Thymus (tissue), 11 donors: ENCODE results near the gene NEO1. TPM values are rescaled to one million over a fixed set of nuclear protein-coding genes. Genes with fewer than 3 reads are reported as not detected.

Experiments used
- DNase-seq, 9 donors: peaks; one replicate each; pipeline ENCODE4 v3.0.0-alpha.2; 2013; ENCODE audit warnings: low spot score in 9 of 9, low read depth in 6 of 9, missing footprints in 1 of 9
- H3K27ac ChIP-seq, 2 donors: one replicate each; pipeline ENCODE4 v1.5.1; 2013; ENCODE audit warnings: control low read depth in 1 of 2, low read depth in 1 of 2, low read length in 1 of 2, mild to moderate bottlenecking in 1 of 2, moderate library complexity in 1 of 2
- H3K27me3 ChIP-seq, 2 donors: one replicate each; pipeline ENCODE4 v1.5.1; 2013; ENCODE audit warnings: low read length in 1 of 2; ENCODE audit not compliant: control insufficient read depth in 2 of 2, insufficient read depth in 1 of 2
- H3K36me3 ChIP-seq, 2 donors: one replicate each; pipeline ENCODE4 v1.5.1; 2013; ENCODE audit warnings: low read length in 1 of 2, mild to moderate bottlenecking in 1 of 2, moderate library complexity in 1 of 2; ENCODE audit not compliant: control insufficient read depth in 2 of 2, insufficient read depth in 2 of 2
- H3K4me1 ChIP-seq, 2 donors: one replicate each; pipeline ENCODE4 v1.5.1; 2013; ENCODE audit warnings: low read length in 2 of 2; ENCODE audit not compliant: control insufficient read depth in 2 of 2, insufficient read depth in 2 of 2
- H3K4me3 ChIP-seq, 2 donors: one replicate each; pipeline ENCODE4 v1.5.1; 2013; ENCODE audit warnings: low read length in 2 of 2, control low read depth in 1 of 2, mild to moderate bottlenecking in 1 of 2
- H3K9me3 ChIP-seq, 2 donors: one replicate each; pipeline ENCODE4 v1.5.1; 2013; ENCODE audit warnings: low read length in 1 of 2, mild to moderate bottlenecking in 1 of 2; ENCODE audit not compliant: control insufficient read depth in 2 of 2, insufficient read depth in 1 of 2
- WGBS: extraction: QIAGEN DNeasy Blood & Tissue Kit; methylation state at CpG from one replicate; pipeline ENCODE4 v1.1.7; 2013; 5-methylcytosine and 5-hydroxymethylcytosine counted together
- polyA plus RNA-seq: library from polyadenylated mRNA; stranded (reverse); fragments of 200-250 nt; gene quantifications from one replicate; pipeline ENCODE4 v1.2.3, GENCODE V29; 2013
- total RNA-seq: library from RNA; stranded (reverse); fragments of 120-200 nt; gene quantifications from one replicate; pipeline ENCODE4 v1.2.4, GENCODE V29; 2013
- donor health status: healthy.

The NEO1 gene
- total and polyA plus RNA-seq, 2 donors: 4.4 to 6.1 TPM

DNA sequence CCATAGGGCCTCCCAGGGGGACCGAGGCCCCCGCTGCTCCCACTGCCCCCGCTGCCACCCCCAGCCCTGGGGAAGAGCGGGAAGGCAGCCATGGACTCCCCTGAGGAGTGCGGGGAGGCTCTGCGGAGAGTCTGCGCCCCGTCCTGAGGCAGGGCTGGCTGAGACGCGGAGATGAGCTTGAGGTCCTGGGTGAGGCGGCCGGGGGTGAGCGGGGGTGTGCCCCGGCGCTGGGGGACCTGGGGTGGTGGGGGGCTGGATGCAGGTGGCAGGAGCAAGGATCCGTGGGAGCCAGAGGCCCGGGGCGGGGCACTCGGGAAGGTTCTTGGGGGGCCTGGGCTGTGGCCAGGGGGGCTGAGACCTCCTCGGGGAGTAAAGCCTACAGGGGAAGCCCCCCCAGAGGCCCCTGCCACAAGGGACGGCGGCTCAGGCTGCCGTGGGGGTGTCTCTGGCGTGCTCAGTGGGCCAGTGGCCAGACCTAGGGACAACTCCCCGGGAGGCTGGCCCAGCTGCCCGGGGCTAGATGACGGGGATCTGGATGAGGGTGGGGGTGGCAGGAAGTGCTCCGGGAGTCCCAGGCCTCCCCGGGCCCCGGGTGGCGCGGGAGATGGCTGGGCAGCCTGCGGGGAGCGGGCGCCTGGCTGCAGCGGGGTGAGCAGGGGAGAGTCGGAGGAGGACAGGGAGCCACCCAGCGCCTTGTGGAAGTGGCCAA is 270.6 kb downstream of the NEO1 start:
- 91% methylated on average over 38 of the region's 38 CpGs for WGBS
- Histone ChIP-seq H3K4me1 (no peaks in the 10 kb centered on the region), H3K27me3 (peaks cover 9 to 22% of the 10 kb centered on the region in 2 donors), H3K36me3 (no peaks in the 10 kb centered on the region), H3K4me3 (no peak overlapping the region), H3K9me3 (no peaks in the 10 kb centered on the region), H3K27ac (no peak overlapping the region)
- DNase-seq: no peak

GRCh38 chr15:73323374-73323955 is 271.2 kb downstream of the NEO1 start:
- no peaks in the 10 kb centered on the region for H3K36me3 ChIP-seq
- DNase-seq: no peak
- H3K9me3 ChIP-seq: no peaks in the 10 kb centered on the region
- no peaks in the 10 kb centered on the region for H3K4me1 ChIP-seq
- no peak overlapping the region for H3K27ac ChIP-seq
- no peak overlapping the region for H3K4me3 ChIP-seq
- WGBS: 96% methylated on average over 30 of the region's 30 CpGs
- H3K27me3 ChIP-seq: peaks cover 9 to 16% of the 10 kb centered on the region in 2 donors

DNA sequence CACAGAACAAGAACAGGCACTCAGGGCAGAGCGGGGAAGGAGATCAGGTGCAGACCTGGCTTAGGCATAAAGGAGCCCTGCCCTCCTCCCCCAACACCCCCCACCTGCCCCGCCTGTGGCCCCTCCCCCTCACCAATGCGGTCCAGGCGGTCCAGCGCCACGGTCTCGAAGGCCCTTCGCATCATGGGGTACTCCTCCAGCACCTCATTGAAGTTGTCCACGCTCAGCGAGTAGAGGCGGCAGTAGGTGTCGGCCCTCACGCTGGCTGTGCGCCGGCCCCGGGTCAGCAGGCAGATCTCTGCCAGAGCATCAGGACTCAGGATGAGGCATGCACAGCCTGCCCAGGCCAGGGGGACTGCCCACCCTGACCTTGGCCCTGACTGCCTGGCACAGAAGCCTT is 271.7 kb downstream of the NEO1 start:
- no peak for DNase-seq
- no peaks in the 10 kb centered on the region for H3K9me3 ChIP-seq
- WGBS: 97% methylated on average over 16 of the region's 16 CpGs
- peaks cover 5 to 11% of the 10 kb centered on the region in 2 donors for H3K27me3 ChIP-seq
- H3K4me1 ChIP-seq: no peaks in the 10 kb centered on the region
- H3K27ac ChIP-seq: no peak overlapping the region
- no peaks in the 10 kb centered on the region for H3K36me3 ChIP-seq
- H3K4me3 ChIP-seq: no peak overlapping the region

- Histone ChIP-seq H3K4me1 (no peaks in the 10 kb centered on the region), H3K36me3 (no peaks in the 10 kb centered on the region), H3K9me3 (no peaks in the 10 kb centered on the region), H3K27ac (no peak overlapping the region), H3K4me3 (no peak overlapping the region), H3K27me3 (peaks cover under 1 to 4% of the 10 kb centered on the region in 2 donors)
- WGBS: 98% methylated on average over 16 of the region's 16 CpGs
- DNase-seq: no peak
Measured at GRCh38 chr15:73324496-73325170, 272.4 kb downstream of the NEO1 start.

GRCh38 chr15:73325191-73325861 is 273.1 kb downstream of the NEO1 start:
- no peak overlapping the region for H3K4me3 ChIP-seq
- no peaks in the 10 kb centered on the region for H3K27me3 ChIP-seq
- H3K36me3 ChIP-seq: no peaks in the 10 kb centered on the region
- peak in 2 of 9 donors; percentile 6 to 8 for DNase-seq
- H3K4me1 ChIP-seq: no peaks in the 10 kb centered on the region
- no peak overlapping the region for H3K27ac ChIP-seq
- no peaks in the 10 kb centered on the region for H3K9me3 ChIP-seq
- WGBS: 59% methylated on average over 29 of the region's 29 CpGs

DNA sequence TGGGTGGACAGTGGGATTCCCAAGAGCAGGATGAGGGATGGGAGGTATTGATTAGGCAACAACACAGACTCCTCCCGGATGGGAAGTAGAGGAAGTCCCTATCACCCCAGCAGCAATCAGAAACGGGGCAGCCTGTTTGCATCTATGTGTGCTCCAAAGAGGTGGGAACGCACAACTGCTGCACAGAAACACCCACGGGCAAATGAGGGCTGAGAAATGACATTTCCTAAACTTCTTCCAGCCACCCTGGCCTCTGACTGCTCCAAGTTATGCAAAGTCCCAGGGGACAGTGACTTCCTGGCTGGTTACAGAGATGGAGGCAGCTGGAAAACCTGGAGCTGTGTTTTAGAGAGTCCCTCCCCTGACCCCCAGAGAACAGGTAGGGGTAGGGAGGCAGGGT is 273.9 kb downstream of the NEO1 start:
- DNase-seq: no peak
- no peak overlapping the region for H3K27ac ChIP-seq
- WGBS: 41% methylated on average over 4 of the region's 4 CpGs
- no peak overlapping the region for H3K4me3 ChIP-seq
- H3K9me3 ChIP-seq: no peaks in the 10 kb centered on the region
- no peaks in the 10 kb centered on the region for H3K36me3 ChIP-seq
- no peaks in the 10 kb centered on the region for H3K27me3 ChIP-seq
- H3K4me1 ChIP-seq: no peaks in the 10 kb centered on the region

DNA sequence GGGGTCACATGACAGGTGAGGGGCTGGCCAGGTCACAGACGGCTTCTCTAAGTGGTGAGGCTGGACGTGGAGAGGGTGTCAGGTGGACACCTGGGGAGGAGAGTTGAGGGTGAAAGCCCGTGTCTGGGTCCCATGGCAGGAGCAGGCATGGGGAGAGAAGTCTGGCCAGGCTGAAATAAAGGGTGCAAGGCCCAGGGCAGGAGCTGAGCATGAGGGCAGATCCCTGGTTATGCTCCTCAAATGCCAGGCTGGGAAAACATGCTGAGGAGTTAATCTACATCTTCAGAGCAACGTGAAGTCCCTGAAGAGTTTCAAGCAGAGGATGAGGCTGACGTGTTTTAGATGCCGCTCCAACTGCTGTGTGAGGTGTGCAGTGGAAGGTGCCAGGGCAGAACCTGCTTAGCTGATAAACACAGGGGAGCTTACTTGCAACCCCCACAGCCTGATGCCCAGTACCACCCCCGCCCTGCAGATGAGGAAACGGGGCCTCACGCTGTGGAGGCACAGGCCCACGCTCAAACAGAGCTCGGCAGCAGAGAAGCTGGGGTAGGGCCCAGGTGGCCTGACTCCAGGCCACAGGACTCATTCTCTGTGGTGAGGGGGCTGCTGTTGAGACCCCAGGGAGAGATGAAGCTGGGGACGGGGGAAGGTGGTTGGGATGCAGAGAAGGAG is 276.0 kb downstream of the NEO1 start:
- no peak for DNase-seq
- no peaks in the 10 kb centered on the region for H3K9me3 ChIP-seq
- no peak overlapping the region for H3K4me3 ChIP-seq
- no peaks in the 10 kb centered on the region for H3K4me1 ChIP-seq
- H3K27me3 ChIP-seq: no peaks in the 10 kb centered on the region
- no peak overlapping the region for H3K27ac ChIP-seq
- WGBS: 88% methylated on average over 12 of the region's 12 CpGs
- H3K36me3 ChIP-seq: no peaks in the 10 kb centered on the region

GRCh38 chr15:73328981-73329380 is 276.7 kb downstream of the NEO1 start:
- Histone ChIP-seq H3K27me3 (no peaks in the 10 kb centered on the region), H3K27ac (no peak overlapping the region), H3K36me3 (no peaks in the 10 kb centered on the region), H3K4me1 (no peaks in the 10 kb centered on the region), H3K4me3 (no peak overlapping the region), H3K9me3 (no peaks in the 10 kb centered on the region)
- WGBS: 86% methylated on average over 10 of the region's 10 CpGs
- DNase-seq: no peak
